ENCODE results near the gene FDXR. TPM values are rescaled to one million over a fixed set of nuclear protein-coding genes. Genes with fewer than 3 reads are reported as not detected.

The FDXR gene
- total RNA-seq, 1 donor from 2014 or later: 6.3 TPM

DNA sequence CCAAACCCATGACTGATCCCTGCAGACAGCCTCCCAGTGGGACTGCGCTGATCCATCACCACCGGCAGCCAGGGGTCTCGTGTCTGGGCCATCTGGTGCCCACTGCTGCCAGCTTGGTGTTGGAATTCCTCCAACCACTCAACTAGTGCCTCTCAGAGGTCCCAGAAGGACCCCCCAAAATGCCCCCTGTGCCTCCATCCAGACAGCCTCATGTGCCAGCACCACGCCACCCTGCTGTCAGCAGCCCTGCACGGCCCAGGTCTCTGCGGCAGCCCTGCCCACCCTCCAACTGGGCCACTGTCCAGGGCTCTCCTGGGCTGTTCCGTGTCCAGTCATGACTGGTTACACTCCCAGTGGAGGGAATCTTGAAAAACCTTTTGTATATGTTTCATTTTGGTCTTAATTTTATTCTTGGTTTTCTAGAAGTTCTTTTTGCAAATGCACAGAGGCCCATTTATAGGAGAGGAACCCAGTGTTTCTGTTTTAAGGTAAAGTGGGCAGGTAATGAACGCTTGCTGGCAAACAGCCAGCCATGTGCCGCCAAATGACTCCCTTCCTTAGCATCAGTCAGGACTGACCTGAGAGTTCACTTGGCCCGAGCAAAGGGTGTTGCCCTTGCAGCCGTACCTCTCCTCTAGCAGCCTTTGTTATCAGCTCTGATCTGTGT, 47.7 kb downstream of the FDXR start:
- no peak for DNase-seq (ENCODE audit: low spot score)
- intact Hi-C loops (cut with DNase I): no loop called here
- ATAC-seq: no peak

DNA sequence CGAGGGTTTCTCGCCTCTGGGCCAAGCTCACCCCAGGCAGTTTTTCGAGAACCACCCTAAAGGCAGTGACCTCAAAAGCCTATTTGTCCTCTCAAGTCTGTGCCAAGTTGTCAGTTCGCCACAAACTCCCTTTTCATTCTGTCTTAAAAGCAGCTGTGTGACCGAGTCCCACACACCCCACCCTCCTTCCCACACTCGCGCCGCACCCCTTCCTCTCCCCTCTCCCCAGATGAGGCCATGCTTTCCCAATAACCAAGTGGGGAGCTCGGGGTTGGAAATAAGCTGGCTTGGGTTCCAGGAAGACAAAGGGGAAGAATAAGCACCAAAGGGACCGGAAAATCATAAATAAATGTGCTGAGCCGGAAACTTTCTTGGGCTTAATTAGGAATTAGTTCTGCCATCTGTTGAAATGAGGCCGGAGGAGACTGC, 49.8 kb downstream of the FDXR start:
- intact Hi-C loops (cut with DNase I): no loop called here
- peak; percentile 79 for ATAC-seq
- peak; percentile 69 for DNase-seq (ENCODE audit: low spot score)

DNA sequence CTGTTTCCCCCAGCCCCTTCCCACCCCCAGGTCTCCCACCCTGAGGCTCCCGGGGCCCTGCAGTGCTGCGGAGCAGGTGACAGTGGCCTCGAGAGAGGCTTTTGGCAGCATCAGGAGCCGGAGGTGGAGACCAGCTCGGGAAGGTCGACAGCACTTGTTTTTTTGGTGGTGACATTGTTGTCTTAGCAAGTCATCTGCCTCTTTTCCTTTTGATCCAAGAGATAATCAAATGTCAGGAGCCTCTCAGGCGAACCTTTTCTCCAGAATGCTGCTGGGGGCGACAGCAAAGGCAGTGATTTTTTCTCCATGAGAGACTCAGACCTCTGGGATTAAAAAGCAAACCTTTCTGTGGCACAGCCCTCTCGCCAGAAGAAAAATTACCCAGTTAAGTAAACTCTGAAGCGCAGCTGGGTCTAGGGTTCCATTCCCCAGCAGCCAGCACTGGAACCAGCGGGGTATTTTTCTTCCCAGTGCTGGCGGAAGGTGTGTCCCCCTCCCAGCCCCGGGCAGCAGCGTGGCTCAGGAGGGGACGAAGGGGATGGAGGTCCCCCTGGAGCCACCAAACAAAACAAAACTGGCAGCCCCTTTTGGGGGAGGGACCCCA, 50.4 kb downstream of the FDXR start:
- peak; percentile 49 for ATAC-seq
- intact Hi-C loops (cut with DNase I): no loop called here
- no peak for DNase-seq (ENCODE audit: low spot score)

DNA sequence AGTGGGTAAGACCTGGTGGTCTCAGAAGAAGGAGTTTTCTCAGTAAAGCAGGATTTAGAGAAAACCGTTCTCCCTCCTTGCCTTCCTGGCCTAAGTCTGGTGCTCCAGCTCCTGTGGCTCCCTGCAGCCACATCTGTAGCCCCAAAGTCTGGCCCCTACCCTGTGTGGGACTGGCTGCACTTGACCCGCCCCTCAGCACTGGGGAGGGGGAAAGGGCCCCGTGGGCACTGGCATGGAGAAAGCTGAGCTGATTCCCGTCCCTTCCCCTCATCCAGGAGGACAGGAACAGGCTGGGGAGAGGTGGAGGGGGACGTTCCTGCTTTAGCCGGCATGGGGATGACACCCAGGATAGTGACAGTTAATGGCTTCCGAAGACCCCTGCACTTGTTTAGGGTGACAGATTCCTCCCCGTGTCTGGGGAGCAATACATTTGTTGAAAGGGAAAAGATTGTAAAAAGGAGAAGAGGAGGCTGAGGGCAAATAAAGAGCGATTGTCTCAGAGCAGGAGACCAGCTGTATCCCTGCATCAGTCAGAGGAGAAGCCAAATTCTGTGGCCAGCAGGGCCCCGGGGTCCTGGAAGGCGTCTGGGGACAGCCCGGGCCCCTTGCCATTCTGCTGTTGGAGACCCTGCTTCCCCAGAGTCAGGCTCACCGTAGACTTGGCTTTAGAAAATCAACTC, 51.0 kb downstream of the FDXR start:
- intact Hi-C loops (cut with DNase I): no loop called here
- DNase-seq (ENCODE audit: low spot score): no peak
- peak; percentile 70 for ATAC-seq

DNA sequence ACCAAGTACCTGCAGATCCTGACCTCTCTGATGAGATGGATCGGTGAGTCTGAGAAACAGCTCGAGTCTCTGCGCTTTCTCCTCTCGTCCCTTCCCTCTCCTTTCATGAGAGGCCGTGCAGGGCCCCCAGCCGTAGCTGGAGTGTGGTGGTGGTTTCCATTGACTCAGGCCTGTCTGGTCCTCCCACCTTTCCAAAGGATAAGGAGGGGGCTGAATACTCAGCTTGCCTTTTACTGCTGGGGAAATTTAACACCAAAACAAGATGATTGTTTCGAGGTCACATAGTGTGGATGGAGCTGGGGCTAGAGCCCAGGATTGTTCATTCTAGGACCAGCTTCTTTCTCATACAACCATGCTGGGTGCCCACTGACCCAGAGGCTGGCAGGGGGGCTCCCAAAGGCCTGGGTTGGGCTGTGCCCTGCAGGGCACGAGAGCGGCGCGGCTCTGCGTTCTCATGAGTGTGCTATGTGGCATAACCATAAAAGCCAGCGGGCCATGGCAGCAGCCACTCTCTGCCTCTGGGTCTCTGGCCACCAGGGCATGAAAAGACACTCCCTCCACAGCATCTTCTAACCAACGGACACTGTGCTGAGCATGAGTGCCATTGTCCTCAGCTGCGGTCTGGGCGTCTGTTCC, 52.9 kb downstream of the FDXR start:
- ATAC-seq (no peak), DNase-seq (ENCODE audit: low spot score) (no peak)
- intact Hi-C loops (cut with DNase I): no loop called here

DNA sequence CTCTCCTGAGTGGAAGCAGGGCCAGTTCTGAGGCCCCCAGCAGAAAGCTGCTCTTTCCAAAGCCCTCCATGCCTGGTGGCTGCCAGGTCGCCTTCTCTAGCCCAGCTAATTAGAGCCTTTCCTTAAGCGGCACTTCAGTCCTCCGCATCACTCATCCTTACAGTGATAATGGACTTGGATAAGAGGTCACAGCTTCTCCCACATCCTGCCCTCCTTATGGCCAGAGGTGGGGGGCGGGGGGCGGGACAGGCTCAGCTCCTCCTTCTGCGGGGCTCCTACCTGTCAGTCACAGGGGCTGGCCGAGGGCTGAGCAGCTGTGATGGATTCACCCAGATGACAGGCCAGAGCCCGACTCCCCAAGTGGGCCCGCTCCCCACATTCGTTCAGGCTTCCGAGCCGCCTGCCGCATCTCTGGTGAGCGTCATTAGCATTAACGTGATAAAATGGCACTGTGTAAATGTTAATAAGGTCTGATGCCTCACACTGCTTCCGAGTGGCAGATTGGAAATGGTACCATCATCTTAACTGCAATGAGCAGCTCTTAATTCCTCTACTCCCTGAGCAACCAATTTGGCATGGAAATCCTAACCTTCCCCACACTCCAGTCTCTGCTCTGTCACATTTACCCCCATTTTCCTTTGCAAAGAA, 54.4 kb downstream of the FDXR start:
- no peak for DNase-seq (ENCODE audit: low spot score)
- no peak for ATAC-seq
- intact Hi-C loops (cut with DNase I): no loop called here

DNA sequence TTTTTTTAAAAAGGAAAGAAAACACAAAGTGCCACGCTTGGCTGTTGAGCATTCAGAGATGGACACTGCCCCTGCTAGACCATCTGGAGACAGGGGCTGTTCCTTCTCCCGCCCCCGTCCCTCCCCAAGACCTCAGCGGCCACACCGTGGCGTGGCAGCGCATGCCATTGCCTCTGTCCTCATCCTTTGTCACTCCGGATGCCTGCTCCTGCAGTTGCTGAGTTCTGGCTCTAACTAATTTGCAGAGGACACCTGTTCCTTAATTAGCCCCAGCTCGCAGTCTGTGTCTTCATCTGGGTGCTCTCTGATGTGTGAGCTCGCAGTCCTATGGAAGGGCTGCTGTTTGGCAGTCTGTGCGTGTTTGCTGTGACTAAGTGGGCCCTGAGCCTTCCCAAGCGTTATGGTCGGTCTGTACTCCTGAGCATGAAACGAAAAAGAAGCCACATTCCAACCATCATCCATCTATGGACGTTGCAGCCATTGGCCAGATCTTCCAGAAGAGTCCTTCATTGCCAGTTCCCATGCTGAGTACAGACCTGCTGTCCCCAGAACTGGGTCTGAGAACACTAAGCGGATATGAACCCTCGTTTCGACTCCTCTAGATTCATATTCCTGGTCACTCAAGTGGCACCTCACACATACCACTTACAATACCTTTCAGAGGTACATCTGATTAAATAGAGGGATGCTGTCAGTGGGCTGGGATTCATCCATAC, 55.7 kb downstream of the FDXR start:
- ATAC-seq: no peak
- no peak for DNase-seq (ENCODE audit: low spot score)
- intact Hi-C loops (cut with DNase I): no loop called here

DNA sequence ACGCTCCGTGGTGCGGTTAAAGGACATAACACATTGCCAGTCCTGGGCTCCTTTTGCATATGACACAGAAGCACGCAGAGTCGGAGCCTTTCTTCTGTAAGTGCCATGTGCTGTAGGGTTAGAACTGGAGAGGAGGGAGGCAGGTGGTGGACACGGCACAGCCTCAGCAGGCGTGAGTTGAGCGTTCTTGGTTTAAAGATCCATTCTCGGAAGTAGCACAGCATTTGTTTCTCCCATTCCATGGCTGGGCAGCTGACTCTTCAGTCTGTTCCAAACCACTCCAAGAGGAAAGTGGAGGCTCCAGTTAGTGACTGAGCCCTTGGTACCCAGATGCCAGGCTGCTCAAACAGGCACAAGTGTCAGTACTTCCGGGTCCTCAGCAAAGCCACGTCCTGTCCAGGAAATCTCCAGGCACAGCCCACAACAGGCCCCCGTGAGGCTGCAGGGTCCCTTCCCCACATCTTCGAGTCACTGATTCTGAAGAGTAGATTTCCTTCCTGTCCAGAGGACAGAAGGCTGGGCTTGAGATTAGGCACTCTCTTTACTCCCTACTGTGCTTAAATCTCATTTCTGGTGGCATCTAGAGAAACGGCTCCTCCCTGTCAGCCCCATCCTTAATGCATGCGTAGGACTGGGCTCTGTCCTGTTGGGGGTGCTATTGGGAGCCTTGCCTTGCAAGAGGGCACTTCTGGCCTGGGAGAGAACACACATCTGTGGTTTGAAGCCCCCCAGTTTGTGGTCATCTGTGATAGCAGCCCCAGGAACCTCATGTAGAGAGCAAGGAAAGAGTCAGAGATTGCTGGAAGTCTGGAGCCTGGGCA, 57.0 kb downstream of the FDXR start:
- DNase-seq (ENCODE audit: low spot score): no peak
- no peak for ATAC-seq
- intact Hi-C loops (cut with DNase I): no loop called here

DNA sequence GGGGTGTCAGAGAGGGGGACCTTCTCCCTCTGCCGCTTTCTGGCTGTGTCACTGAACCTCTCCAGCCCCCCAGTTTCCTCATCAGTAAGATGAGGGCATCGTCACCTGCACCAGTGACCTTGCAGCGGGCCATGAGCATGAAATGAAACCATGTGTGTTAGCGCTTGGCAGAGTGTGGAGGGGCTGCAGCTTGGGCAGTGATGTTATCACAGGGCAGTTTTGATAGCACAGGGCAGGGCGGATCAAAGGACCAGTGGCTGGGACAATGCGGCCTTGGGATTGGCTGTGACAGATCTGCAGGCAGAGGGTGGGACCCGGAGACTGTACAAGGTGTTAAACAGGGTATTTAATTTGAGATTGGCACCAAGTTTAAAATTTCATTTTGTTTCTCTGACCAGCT, 57.7 kb downstream of the FDXR start:
- no peak for ATAC-seq
- no peak for DNase-seq (ENCODE audit: low spot score)
- intact Hi-C loops (cut with DNase I): no loop called here

DNA sequence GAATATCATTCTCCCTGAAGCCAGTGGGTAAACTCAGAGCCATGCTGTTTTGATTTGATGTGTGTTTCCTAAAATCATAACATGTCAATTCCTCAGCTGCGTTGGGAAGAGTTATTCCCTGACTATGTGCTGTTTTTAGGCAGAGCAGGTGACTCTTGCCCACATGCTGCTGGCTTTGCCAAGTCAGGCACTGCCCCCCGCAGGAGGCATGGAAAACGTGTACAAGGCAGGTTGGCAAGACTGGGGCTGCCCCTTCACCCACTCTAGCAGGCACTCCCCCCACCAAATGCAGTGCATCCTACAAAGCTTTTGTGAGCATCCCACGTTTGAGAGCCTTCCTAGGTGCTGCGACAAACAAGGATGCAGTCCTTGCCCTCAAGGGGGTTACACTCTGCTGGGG, 58.3 kb downstream of the FDXR start:
- ATAC-seq: no peak
- intact Hi-C loops (cut with DNase I): no loop called here
- no peak for DNase-seq (ENCODE audit: low spot score)

Other genes starting within 250 kb of the FDXR start
- 3.8 TPM for gene CD300E, start 249.3 kb downstream of the FDXR start, total RNA-seq
- gene CD300LF, start 160.1 kb downstream of the FDXR start, total RNA-seq: 2.5 TPM
- gene RAB37, start 135.7 kb downstream of the FDXR start, total RNA-seq: 3.6 TPM
- gene NHERF1, start 124.4 kb downstream of the FDXR start, total RNA-seq: 39.0 TPM
- 50.3 TPM for gene NAT9, start 96.6 kb downstream of the FDXR start, total RNA-seq
- 0.98 TPM for gene GRIN2C, start 13.1 kb downstream of the FDXR start, total RNA-seq
- gene FADS6, start 20.6 kb upstream of the FDXR start, total RNA-seq: not detected
- gene USH1G, start 50.3 kb upstream of the FDXR start, total RNA-seq: not detected
- not detected for gene OTOP2, start 51.3 kb upstream of the FDXR start, total RNA-seq
- not detected for gene OTOP3, start 62.9 kb upstream of the FDXR start, total RNA-seq
- 16.1 TPM for gene HID1, start 99.8 kb upstream of the FDXR start, total RNA-seq
- gene CDR2L, start 114.6 kb upstream of the FDXR start, total RNA-seq: 11.5 TPM
- gene MRPL58, start 139.7 kb upstream of the FDXR start, total RNA-seq: 20.1 TPM
- 147 TPM for gene ATP5PD, start 174.0 kb upstream of the FDXR start, total RNA-seq
- 37.5 TPM for gene KCTD2, start 174.2 kb upstream of the FDXR start, total RNA-seq
- 10.5 TPM for gene SLC16A5, start 215.0 kb upstream of the FDXR start, total RNA-seq
- gene ARMC7, start 237.0 kb upstream of the FDXR start, total RNA-seq: 11.7 TPM